NCI-H82 treated with DMSO at 0.1 percent for 48 hours (cell line): ENCODE measurements around the gene DOK4.

ENCODE experiments used
- DNase-seq: peaks from one replicate; lab custom pipeline; 2025; ENCODE audit not compliant: unreplicated experiment; lab: John Stamatoyannopoulos, UW

Gene DOK4

DNA sequence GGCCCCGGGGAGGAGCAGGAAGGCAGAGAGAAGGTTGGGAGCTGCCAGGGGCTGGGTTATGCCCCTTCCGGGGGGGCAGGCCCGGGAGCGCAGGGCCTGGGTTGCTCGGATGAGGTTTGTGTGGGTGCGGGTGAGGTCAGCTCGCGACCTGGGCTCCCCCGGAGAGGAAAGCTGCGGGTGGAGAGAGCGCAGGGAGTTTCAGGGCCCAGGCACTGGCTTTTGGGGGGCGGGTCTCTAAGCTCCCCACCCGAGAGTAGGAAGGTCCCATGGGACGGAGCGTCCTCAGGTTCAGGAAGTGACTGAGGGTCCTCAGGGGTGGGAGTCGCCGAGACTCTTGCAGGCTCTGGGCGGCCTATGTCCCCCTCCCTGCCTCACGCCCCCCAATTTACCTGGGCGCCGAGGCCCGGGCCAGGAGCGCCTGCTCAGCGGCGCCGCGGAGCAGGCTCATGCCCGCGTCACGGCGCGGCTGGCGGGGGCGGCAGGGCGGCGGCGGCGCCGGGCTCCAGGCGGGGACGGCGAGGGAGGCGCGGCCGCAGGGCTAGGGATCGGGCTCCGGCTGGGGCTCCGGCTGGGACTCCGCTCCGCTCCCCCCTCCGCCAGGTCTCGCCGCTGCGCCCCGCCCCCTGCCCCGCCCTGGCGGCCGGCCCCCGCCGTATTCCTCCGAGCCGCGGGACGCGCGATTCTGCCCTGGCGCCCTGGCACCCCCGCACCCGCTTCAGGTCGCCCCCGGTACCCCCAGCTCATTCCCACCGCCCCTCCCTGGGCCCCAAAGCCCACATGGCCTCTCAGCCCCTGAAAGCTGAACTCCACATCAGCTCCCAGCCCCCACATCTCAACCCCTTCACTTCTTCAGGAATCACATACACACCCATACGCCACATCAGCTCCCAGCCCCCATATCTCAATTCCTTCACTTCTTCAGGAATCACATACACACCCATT is at the start of gene DOK4:
Gene DOK4 (minus strand): TSS at position 578 of the 942 bp plus-strand sequence. CDS start 6,986 bp downstream, outside the sequence.
- no peak for DNase-seq

DNA sequence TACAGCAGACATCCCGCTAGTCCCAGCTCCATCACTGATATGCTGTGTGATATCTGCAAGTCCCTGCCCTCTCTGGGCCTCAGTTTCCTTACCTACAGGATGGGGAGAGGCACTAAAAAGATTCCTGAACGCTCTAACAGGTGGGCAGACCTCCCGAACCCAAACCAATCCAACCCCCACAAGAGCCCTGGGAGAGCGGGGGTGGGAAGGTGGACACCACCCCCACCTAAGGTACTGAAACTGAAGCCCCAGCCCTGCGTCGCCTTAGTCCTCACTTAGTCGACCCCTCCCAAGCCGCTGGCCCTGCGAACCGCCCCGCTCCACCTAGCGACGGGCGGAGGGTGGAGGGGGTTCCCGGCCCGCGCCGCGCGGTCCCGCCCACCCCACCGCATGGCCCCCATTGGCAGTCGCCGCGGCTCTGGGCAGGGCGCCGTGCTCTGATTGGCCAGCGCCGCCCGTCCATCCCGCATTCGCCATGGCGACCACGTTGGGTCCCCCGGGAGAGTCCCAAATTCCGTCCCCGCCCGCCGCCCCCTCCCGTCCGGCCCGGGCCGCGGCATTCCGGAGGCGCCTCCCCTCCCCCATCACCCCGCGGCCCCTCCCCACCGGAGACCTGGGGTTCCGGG is 49.5 kb upstream of the DOK4 start:
- DNase-seq = peak; percentile 19

DNA sequence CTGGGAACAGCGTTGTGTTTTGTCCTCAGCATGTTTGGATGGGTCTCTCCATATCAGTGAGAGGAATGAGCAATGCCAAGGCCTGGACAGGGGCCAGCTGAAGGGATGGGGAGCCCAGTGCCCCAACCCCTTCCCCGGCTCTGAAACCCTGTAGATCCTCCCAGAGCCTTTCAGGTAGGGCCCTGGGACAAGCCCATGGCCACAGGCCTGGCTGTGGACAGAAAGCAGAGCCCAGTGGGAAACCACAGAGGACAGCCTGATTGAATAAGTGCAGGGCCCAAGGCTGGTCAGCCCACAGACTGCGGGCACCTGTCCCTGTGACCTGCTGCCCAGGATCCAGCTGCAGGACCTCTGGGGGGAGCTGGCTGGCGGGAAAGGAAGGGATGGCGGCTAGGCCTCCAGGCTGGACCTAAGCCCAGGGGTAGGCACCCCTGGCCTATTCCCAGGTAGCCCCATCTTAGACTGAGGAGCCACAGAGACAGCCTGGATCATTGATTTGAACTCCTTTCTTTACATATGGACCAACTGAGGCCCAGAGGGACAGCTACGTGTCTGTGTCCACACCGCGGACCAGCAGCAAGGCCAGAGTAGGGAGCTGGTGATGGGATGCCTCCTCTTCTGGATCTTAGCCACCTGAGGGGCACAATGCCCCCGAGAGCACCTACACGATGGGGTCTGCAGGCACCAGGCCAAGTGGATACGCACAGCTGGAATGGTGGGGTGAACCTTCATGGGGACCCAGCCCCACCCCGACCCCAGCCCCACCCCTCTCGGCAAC is 48.8 kb upstream of the DOK4 start:
- no peak for DNase-seq

DNA sequence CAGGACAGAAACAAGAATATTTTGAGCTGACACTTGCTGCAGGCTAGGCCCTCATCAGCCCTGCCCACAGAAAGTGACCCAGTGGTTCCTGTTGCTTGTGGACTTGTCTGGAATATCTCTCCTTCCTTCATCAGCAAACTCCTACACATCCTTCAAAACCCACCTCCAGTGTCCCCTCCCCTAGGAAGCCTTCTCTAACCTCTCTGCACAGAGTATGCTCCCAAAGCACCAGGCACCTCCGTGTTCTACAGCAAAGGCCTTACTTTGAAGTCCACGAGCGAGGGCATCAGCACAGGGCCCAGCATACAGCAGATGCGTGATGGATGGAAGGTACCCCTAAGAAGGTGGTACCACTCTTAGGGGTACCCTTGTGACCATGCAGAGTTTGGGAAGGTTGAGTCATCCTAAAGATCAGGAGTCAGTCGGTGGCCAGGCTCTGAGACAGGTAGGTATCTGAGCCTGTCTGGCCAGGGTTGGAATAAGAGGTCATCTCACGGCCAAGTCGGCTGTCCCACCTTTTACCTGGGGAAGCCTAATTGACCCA is 48.1 kb upstream of the DOK4 start:
- DNase-seq = no peak

DNA sequence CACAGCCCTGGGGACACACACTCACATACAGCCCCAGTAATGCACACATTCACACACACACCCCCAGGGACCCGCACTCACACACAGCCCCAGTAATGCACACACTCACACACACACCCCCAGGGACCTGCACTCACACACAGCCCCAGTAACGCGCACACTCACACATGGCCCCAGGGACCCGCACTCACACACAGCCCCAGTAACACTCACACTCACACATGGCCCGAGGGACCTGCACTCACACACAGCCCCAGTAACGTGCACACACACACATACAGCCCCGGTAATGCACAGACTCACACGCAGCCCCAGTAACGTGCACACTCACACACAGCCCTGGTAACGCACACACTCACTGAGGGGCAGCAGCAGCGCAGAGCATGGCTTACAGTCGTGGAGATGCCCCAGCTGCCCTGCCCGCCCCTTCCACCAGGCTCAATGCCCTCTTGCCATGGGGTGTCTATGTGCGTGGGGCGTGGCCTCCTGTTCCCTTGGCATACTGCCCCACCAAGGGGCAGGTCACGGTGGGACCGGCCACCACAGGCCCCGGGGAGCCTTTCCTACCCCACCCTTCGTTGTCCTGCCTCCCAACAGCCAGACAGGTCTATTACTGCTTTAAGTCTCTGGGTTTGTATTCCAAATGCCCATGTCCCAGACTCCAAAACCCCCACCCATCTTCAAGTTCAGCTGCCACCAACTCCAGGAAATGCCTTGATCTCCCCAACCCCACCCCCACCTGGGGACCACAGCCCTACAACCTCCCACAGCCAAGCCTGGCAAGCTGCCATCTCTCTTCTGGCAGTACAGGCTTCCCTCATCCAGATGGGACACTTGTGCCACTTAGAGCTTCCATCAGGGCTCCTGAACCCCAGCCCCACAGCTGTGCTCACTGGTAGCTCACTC is 47.4 kb upstream of the DOK4 start:
- DNase-seq = no peak

DNA sequence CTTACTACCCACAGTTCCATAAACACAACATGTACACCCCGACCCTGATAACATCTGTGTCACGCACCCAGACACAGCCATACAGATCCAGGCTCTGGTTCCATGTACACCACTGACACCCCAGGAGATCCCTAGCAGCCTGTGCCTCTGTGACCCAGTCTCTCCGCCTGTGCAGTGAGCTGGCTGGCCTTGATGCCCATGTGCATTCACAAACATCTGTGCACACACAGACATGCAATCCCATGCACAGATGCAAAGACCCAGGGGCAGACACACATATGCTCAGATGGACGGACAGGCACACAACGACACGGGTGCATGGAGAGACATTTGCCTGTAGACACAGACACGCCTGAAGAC is 46.0 kb upstream of the DOK4 start:
- no peak for DNase-seq

DNA sequence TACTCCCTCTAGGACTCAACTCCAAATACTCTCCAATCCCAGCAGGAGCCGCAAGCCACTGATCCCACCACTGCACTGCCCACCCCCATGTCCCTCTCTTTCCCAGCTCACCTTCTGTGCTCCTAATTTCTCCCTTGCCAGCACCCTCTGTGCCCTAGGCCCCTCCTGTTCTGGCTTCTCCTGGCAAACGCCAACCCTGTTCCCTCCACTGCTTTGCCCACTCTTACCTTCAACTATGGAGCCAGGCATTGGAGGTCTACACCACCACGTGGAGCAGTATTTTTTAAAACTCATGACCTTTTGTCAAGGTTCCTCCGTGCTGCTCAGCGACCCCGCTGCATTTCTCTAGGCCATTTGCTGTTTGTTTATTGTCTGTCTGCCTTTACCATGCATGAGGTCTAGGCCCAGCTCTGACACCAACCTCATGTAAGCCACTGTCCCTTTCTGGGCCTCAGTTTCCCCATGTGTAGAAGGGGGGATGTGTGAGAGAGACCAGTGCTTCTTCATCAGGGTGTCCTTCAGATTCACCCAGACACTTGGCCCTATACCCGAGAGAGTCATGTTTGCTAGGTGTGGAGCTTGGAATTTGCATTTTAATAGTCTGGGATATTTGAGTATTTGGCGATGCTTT is 45.5 kb upstream of the DOK4 start:
- no peak for DNase-seq

DNA sequence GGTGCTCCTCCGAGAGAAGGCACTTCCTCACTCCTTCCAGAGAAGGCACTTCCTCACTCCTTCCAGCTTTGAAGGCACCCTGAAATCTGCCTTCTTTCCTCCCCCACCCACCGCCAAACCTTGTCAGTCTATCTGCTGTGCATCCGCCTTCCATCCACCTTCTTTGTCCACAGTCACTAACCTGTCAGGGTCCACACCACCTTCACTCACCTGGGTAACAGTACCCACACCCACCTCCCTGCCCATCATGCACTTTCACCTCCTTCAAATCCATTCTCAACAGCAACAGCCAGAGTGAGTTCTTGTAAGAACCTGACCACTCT is 44.9 kb upstream of the DOK4 start:
- no peak for DNase-seq

DNA sequence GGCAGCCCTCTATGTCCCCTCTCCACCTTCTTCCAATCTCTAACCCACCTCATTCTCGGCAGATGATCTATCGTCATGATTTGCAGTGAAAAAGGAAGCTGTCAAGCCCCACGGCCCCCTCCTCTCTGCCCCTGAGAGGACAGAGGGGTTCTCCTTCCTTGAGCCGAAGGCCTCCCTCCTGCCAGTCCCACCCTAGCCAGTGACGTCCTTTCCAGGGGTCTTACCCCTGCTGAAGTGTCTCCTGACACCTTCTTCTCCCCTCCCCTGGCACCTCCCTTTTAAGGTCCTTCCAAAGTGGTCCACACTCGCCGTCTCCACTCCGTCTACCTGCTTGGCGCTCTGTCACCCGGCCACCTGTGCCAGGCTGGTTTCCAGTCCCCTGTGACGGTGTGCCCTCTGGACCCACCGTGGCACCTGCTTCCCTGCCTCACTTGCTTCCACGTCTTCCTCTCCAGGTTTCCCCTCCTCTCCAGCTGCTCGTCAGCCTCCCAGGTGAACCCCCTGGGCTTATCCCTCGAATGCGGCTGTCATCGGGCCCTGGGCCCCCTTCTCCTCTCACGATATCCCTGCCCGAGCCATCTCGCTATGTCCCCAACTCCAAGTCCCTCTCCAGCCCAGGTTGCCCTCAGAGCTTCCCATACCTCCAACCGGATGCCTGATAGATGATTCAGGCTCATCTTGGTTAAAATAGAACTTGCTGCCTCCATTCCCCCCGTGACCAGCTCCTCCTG is 44.4 kb upstream of the DOK4 start:
- no peak for DNase-seq

DNA sequence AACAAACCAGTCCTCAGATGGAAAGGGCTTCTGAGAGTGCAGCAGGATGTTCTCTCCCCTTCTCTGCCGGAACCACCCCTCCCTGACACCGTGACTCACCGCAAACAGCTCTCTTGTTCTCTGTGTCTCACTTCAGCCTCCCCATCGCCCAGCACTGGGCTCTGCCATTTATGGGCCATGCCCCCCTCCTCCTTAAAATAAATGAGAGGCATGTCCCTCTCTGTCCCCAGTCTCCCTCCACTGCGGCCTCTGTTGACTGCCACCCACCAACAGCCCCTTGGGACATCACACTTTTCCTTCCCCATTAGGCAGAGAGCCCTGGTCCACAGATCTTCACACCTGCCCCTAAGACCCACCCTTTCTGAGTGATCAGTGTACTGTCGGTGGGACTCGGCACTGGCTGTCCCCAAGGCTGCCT is 43.8 kb upstream of the DOK4 start:
- DNase-seq = no peak

DNA sequence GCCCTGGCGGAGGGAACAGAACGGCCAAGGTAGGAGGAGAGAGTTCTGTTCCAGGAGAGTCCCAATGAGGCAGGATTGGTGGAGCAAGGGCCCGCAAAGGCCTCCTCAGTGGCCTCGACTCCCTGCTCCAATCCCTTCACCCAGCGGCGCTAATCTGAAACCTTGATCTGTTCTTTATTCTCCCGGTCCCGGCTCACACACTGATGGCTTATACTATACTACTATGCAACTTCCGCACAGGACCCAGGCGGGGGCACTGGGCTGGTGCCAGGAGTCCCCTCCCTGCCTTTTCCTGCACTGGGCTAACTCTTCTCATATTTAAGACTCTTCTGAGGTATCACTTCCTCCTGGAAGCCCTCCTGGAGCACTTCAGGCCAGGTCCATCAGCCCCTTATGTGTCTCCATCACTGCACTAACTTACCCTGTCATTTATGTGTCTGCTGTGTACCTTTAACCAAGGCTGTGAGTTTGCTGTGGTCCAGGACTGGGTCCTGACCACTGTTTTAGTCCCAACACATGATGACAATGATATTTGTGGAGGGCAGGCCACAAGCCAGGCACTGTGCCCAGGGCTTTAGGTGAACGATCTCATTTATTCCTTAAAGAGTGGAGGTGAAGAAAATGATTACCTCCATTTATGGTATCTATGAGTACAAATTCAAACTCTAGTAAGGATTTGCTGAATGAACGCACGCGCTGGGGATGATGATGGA is 43.3 kb upstream of the DOK4 start:
- no peak for DNase-seq

DNA sequence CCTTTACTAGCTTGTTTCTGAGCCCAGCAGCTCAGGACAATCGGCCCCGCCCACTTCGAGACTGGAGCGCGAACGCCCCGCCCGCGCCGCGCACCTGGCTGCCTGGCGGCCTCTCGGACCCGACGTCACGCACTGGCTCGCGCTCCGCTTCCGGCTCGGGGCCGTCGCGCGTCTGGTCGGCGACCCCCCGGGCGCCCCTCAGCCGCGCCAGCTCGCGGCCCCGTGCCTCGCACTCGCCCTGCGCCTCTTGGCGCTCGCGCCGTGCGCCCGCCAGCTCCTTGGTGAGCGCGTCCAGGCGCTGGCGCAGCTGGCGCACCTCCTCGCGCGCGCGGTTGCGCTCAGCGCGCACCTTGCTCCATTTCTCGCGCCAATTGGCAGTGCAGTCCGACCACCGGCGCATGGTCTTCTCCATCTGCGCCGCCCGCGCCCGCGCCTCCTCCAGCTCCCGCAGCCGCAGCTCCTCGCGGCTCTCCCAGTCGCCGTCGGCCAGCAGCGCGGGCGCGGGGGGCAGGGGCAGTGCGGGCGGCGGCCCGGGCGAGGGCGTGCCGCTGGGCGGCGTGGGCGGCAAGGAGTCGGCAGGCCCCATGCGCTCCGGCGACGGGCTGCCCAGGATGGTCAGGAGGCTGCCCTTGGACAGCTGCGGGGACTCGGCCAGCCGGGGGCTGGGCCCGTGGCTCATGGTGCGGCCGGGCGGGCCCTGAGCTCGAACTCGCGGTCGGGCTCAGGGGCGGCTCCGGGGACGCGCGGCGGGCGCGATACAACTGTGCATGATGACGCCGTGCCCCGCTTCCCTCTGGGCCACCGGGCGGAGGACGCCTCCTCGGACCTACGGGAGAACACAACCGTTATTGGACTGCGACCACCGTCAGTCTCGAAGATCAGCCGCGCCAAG is 42.5 kb upstream of the DOK4 start:
- no peak for DNase-seq

DNA sequence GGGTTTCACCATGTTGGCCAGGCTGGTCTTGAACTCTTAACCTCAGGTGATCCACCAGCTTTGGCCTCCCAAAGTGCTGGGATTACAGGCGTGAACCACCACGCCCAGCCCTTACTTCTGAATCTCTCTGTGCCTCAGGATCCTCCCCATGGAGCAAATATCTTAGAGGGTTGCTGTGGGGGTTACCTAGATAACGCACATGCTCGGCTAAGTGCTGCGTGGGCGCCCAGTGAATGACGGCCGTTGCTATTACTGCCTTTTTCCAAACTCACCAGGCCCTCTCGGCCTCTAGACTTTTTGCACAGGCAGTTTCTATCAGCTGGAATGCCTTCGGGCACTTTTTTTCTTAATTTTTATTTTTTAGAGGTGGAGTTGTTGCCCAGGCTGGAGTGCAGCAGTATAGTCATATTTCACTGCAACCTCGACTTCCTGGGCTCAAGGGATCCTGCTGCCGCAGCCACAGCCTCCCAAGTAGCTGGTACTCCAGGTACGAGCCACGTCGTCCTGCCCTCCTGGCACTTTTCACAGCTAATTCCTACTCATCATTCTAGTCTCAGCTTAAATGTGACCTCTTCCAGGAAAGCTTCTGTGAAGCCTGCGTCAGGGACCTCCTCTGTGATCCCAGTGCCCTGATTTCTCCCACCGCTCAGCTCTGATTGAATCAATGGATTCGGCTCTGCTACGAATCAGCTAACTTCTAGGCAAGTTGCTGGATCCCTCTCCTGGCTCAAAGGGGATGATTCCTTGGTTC is 41.5 kb upstream of the DOK4 start:
- DNase-seq = no peak

DNA sequence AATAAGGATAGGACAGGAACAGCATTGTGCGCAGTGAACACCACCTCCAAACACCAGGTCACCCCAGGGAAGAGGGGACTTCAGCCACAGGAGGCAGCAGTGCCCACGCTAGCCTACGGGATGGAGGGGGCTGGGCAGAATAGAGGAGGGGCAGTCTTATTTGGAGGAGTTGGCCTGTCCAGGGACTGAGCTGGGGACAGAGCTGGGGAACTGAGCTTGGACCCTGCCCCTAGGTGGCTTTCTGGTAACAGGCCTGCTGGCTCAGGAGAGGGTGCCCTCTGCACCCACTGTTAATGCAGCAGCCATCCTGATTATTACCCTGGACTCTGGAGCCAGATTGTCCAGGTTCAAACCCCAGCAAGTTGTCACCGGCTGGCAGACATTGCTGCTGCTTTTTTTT is 40.7 kb upstream of the DOK4 start:
- DNase-seq = no peak

DNA sequence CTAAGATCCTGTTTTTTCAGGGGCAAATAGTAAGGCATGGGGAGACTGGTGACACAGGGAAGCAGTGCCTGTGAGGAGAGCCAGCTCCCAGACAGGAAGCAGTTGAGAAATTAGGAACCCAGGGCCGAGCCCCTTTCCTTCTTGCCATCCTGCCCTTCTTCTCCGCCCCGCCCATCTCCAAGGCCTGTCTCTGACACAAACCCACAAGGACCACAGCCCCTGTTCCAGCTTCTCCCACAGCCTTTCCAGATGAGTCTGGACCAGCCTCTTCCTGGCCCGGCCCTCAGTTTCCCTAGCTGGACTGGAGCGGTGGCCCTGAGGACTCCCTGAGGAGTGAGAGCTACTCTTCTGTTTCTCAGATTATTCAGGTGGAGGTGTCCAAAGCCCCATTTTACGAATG is 40.2 kb upstream of the DOK4 start:
- no peak for DNase-seq

DNA sequence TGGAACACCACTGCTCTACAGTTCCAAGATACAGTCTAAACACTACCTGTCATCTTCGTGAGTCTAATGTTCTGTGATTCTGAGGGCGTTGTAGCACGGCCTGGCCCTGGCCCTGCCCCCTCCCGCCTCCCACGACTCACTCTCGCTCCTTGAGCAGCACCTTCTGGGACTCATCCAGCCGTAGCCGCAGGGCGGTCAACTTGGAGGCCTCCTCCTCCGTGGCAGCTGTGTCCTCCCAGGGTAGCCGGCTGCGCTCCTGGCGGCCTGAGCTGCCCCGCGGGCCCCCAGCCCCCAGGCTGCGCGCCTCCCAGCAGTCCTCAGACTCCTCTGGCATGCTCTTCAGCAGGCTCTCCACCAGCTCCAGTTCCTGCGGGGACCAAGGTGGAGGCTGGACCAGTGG is 39.5 kb upstream of the DOK4 start:
- DNase-seq = no peak

DNA sequence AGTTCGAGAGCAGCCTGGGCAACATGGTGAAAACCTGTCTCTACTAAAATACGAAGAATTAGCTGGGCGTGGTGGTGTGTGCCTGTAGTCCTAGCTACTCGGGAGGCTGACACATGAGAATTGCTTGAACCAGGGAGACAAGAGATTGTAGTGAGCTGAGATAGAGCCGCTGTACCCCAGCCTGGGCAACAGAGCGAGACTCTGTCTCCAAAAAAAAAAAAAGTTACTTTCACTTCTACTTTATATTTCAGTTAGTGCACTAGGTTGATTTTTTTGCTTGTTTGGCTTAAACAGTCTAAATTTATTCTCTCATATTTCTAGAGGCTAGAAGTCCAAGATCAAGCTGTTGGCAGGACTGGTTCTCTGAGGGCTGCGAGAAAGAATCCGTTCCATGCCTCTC is 36.7 kb upstream of the DOK4 start:
- DNase-seq = no peak
